GM18508 (cell line): Measurements from ENCODE around the gene LEP.

Experiments used
- ATAC-seq: cut with Tn5 transposase; IDR thresholded peaks from one replicate; pipeline ENCODE4 v1.9.1; 2021; ENCODE audit warnings: moderate number of reproducible peaks; ENCODE audit not compliant: insufficient read depth, unreplicated experiment

LEP gene

GRCh38 chr7:128240696-128241386, at the start of gene LEP:
TSS of gene LEP (plus strand) at chr7:128241278. CDS start at chr7:128252019, 10,741 bp downstream.
- no peak for ATAC-seq

GRCh38 chr7:128192497-128193142, 48.5 kb upstream of the LEP start:
- ATAC-seq, result no peak

- no peak for ATAC-seq
Observed at GRCh38 chr7:128194533-128195282, 46.4 kb upstream of the LEP start.

GRCh38 chr7:128197589-128197988, 43.5 kb upstream of the LEP start:
- ATAC-seq, result no peak

- ATAC-seq, result no peak
Observed at GRCh38 chr7:128197989-128198580, 43.0 kb upstream of the LEP start.

GRCh38 chr7:128200376-128200775, 40.7 kb upstream of the LEP start:
- no peak for ATAC-seq

GRCh38 chr7:128201067-128201689, 39.9 kb upstream of the LEP start:
- ATAC-seq, result no peak

- ATAC-seq, result no peak
Observed at GRCh38 chr7:128201690-128202085, 39.4 kb upstream of the LEP start.

- ATAC-seq, result no peak
Observed at GRCh38 chr7:128202287-128202957, 38.7 kb upstream of the LEP start.

GRCh38 chr7:128203047-128203491, 38.0 kb upstream of the LEP start:
- ATAC-seq, result no peak

GRCh38 chr7:128203710-128204214, 37.3 kb upstream of the LEP start:
- no peak for ATAC-seq

GRCh38 chr7:128204455-128204854, 36.6 kb upstream of the LEP start:
- no peak for ATAC-seq

GRCh38 chr7:128205068-128205467, 36.0 kb upstream of the LEP start:
- no peak for ATAC-seq

GRCh38 chr7:128206017-128206746, 34.9 kb upstream of the LEP start:
- ATAC-seq, result no peak

- no peak for ATAC-seq
Observed at GRCh38 chr7:128206747-128207500, 34.2 kb upstream of the LEP start.

- no peak for ATAC-seq
Observed at GRCh38 chr7:128207609-128208008, 33.5 kb upstream of the LEP start.

GRCh38 chr7:128209229-128210035, 31.6 kb upstream of the LEP start:
- no peak for ATAC-seq

GRCh38 chr7:128210036-128210347, 31.1 kb upstream of the LEP start:
- no peak for ATAC-seq
